OCI-LY3 (cell line): Measurements from ENCODE around the gene QSOX2.

Experiments used
- EZH2phosphoT487 ChIP-seq: fragments of 200-600 bp; shearing (Covaris generic); IDR thresholded peaks from 2 replicates; pipeline ENCODE4 v1.6.1; 2018; ENCODE audit warnings: antibody characterized with exemption, mixed run types, low read depth
- TF ChIP-seq, protein P1 (sequence below): fragments of 200-600, 300-600 bp; sonication (generic); IDR thresholded peaks from 2 replicates; pipeline ENCODE4 v1.5.1; 2014; ENCODE audit warnings: antibody characterized with exemption, low read length, low read depth

DNA sequence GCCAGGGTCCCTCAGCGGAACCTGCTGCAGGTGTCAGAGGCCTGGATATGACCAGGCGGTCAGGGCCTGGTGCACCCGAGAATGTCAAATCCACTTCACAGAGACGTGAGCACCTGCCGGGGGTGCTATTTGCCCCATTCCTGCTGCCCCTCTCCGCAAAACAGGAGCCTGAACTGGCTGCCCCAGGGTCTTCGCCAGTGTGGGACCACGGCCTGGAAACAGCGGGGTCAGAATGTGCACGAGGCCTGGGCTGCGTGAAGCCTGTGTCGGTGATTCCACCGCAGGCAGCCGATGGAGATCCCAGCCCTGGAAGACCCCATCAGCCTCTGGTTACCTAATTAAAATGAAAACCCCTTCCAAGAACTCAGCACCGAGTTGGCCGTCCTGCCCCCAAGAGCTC, 85.8 kb downstream of the QSOX2 start:
- TF ChIP-seq, protein P1, sequence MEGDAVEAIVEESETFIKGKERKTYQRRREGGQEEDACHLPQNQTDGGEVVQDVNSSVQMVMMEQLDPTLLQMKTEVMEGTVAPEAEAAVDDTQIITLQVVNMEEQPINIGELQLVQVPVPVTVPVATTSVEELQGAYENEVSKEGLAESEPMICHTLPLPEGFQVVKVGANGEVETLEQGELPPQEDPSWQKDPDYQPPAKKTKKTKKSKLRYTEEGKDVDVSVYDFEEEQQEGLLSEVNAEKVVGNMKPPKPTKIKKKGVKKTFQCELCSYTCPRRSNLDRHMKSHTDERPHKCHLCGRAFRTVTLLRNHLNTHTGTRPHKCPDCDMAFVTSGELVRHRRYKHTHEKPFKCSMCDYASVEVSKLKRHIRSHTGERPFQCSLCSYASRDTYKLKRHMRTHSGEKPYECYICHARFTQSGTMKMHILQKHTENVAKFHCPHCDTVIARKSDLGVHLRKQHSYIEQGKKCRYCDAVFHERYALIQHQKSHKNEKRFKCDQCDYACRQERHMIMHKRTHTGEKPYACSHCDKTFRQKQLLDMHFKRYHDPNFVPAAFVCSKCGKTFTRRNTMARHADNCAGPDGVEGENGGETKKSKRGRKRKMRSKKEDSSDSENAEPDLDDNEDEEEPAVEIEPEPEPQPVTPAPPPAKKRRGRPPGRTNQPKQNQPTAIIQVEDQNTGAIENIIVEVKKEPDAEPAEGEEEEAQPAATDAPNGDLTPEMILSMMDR: no peak
- no peak for TF ChIP-seq EZH2phosphoT487
